22Rv1 (cell line): ENCODE data around the gene CDCA8.

ENCODE experiments used
- H3K27ac ChIP-seq: fragments of 450-650 bp; 2 replicates; pipeline ENCODE4 v1.5.1; 2017
- ZFX ChIP-seq: fragments of 450-650 bp; IDR thresholded peaks from 2 replicates; pipeline ENCODE4 v1.6.1; 2017; ENCODE audit warnings: antibody characterized with exemption, borderline replicate concordance
- TF ChIP-seq, protein P1 (sequence below): fragments of 450-650 bp; IDR thresholded peaks from 2 replicates; pipeline ENCODE4 v1.5.1; 2017; ENCODE audit warnings: mild to moderate bottlenecking

Gene CDCA8

DNA sequence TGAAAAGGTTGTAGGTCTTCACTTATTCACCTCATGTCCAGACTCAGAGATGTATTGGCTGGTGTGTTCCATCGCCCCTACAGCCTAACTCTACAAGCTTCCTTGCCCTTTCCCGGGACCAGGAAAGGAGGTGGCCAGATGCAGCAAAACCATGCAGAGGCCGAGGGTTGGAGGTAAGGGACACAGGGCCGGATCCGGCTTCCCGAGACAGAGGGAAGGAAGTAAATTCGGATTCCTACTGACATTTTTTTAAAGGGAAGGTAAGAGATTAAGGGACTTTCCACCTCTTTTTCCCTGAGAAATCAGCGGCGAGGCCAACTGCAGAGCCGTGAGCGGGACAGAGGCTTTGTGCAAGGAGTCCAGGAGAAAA lies 59.9 kb downstream of the CDCA8 start:
- H3K27ac ChIP-seq = no peak overlapping the region

DNA sequence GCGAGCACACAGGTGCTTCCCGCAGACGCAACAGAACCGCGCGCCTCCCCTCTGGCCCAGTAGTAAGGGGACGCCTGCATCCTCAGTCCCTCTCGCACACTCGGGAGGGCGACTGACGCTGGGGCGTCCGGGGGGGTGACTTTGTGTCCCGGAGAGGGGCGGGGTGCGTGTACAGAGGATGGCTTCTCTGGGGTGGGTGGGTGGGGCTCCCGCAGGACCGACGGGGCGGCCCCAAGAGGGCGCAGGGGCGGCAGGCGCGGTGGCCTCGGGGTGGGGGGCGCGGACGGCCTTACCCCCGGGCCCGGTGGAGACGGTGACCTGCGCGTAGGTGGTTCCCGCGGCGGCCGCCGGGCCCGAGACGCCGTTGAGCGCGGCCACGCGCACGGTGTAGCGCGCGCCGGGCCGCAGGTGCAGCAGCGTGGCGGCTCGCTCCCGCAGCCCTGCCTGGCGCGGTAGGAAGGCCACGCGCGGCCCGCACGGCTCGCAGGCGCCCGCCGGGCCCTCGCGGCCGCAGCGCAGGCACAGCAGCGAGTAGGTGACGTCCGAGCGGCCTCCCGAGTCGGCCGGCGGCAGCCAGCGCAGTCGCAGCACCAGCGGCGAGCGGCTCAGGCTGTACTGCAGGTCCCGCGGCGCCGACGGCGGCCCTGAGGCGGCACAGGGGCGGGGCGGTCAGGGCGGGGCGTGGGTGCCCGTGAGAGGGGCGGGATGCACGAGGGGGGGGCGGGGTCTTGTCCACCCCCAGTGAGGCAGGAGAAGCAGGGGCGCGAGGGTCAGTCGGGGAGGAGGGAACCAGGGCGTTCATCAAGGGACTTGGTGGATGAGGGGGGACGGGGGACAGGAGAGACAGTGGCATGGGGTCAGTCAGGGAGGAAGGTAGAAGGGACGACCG lies 60.5 kb downstream of the CDCA8 start:
- TF ChIP-seq, protein P1, sequence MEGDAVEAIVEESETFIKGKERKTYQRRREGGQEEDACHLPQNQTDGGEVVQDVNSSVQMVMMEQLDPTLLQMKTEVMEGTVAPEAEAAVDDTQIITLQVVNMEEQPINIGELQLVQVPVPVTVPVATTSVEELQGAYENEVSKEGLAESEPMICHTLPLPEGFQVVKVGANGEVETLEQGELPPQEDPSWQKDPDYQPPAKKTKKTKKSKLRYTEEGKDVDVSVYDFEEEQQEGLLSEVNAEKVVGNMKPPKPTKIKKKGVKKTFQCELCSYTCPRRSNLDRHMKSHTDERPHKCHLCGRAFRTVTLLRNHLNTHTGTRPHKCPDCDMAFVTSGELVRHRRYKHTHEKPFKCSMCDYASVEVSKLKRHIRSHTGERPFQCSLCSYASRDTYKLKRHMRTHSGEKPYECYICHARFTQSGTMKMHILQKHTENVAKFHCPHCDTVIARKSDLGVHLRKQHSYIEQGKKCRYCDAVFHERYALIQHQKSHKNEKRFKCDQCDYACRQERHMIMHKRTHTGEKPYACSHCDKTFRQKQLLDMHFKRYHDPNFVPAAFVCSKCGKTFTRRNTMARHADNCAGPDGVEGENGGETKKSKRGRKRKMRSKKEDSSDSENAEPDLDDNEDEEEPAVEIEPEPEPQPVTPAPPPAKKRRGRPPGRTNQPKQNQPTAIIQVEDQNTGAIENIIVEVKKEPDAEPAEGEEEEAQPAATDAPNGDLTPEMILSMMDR = no peak
- no peak for TF ChIP-seq ZFX
- H3K27ac ChIP-seq = peak overlapping the region; percentile 47; the same call in 1 of the 2 replicates

More for the DNA sequence above, 59.9 kb downstream of the CDCA8 start:
- no peak for TF ChIP-seq ZFX
- TF ChIP-seq, protein P1 = no peak

DNA sequence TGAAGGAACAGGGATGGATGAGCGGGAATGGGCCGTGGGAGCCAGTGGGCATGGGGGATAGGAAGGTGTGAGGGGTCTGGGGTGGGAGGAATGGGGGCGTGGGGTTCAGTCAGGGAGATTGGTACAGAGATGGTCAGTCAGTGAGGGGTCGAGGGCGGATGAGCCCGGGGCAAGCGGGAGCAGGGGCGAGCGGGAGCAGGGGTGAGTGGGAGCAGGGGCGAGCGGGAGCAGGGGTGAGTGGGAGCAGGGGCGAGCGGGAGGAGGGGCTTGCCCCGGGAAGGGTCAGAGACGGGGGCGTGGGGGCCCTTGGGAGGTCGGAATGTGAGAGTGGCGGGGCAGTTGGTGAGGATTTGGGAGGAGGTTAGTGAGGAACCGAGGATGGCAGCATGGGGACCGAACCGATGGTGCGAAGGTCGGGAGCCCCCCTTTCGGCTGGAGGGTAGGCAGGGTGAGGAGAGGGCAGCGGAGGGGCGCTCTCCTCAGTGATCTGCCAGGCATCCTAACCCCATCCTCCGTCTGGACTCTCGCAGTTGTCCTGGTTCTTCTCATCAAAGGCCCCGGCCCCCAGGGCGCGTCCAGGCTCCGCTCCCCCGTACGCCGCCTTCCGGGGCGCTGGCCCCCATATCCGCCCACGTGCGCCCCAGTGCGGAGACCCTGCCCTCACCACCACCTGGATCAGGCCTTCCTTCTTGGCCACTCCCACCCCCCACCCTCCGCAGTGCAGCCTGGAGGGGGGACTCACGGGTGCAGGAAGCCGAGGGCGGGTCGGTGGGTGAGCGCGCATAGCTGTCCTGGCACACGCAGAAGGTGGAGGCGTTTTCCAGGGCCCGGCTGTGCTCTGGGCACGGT lies 61.4 kb downstream of the CDCA8 start:
- H3K27ac ChIP-seq = no peak overlapping the region
- TF ChIP-seq, protein P1 = no peak
- no peak for TF ChIP-seq ZFX

DNA sequence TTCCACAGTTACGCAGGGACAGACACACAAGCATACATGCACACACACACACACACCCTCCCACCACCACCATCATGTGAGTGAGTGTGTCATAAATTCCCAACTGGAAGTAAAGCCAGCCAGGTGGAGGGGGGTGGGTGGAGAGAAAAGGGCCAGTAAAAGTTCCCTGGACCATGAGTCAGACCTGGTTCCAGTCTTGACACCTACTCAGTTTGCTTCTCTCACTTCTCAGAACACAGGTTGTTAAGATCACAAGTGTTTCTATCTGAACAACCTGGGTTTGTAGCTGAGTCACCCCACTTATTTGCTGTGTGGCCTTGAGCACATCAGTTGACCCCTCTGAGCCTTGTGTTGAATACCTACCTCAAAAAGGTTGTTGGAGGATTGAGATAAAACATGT lies 63.0 kb downstream of the CDCA8 start:
- H3K27ac ChIP-seq = no peak overlapping the region
- TF ChIP-seq, protein P1 = no peak
- no peak for TF ChIP-seq ZFX

DNA sequence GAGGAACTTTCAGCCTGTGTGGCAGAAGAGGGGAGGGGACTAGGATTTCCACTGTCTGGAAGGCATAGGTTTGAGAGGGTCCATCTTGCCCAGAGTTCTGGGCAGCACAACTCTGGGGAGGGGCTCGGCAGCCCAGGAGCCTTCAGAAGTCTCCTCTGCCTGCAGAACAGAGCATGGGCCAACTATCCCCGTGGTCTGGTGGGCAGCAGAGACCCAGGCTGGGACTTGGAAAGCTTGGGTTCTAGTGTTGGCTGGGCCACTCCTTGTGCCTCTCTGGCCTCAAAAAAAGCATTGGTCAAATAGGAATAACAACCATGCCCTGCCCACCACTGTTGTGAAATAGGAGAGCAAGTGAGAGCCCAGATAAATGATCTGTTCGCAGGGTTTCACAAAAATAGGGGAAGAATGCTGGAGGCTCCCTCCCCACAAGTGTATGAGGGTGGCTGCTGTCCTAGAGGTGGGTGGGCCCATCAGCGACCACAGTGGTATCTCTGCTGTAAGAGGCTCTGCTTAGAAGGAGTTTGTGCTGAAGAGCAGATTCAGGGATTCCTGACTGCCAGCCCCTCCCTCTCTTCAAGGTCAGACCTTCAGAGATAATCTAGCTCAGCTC lies 63.7 kb downstream of the CDCA8 start:
- no peak for TF ChIP-seq ZFX
- no peak overlapping the region for H3K27ac ChIP-seq
